ENCODE measurements around the gene PAK1IP1.
A peak's percentile ranks its signal among the peaks of the same experiment; 100 is the strongest.
"Not testable (repeated sequence)": the region's sequence is repeated elsewhere in the genome, so short reads cannot be mapped to it uniquely, and the experiment has no call there.

Gene PAK1IP1

GRCh38 chr6:10690651-10691445 lies 3.9 kb upstream of the PAK1IP1 start:
- H3K4me3 ChIP-seq (ENCODE audit: low read depth, low read length) = no peak overlapping the region
- DNase-seq (ENCODE audit: low read depth) = no peak

- peak overlapping the region; percentile 96 for H3K4me3 ChIP-seq (ENCODE audit: low read depth, low read length)
- DNase-seq (ENCODE audit: low read depth) = no peak
Observed at GRCh38 chr6:10692965-10693538, 1.7 kb upstream of the PAK1IP1 start.

- no peak for DNase-seq (ENCODE audit: low read depth)
- peak overlapping the region; percentile 96 for H3K4me3 ChIP-seq (ENCODE audit: low read depth, low read length)
Observed at GRCh38 chr6:10695086-10695657, 400 bp downstream of the PAK1IP1 start.

GRCh38 chr6:10696655-10697054 lies 1.9 kb downstream of the PAK1IP1 start:
- no peak for DNase-seq (ENCODE audit: low read depth)
- no peak overlapping the region for H3K4me3 ChIP-seq (ENCODE audit: low read depth, low read length)

GRCh38 chr6:10713962-10714361 lies 19.2 kb downstream of the PAK1IP1 start:
- H3K4me3 ChIP-seq (ENCODE audit: low read depth, low read length) = no peak overlapping the region
- no peak for DNase-seq (ENCODE audit: low read depth)

GRCh38 chr6:10719296-10719963 lies 24.7 kb downstream of the PAK1IP1 start:
- peak overlapping the region; percentile 52 for H3K4me3 ChIP-seq (ENCODE audit: low read depth, low read length)

GRCh38 chr6:10719964-10720264 lies 25.1 kb downstream of the PAK1IP1 start:
- H3K4me3 ChIP-seq (ENCODE audit: low read depth, low read length) = peak overlapping the region; percentile 52
- DNase-seq (ENCODE audit: low read depth) = no peak

More at GRCh38 chr6:10719296-10719963, 24.7 kb downstream of the PAK1IP1 start:
- DNase-seq (ENCODE audit: low read depth) = no peak

GRCh38 chr6:10720265-10720959 lies 25.6 kb downstream of the PAK1IP1 start:
- peak overlapping the region; percentile 52 for H3K4me3 ChIP-seq (ENCODE audit: low read depth, low read length)
- no peak for DNase-seq (ENCODE audit: low read depth)

GRCh38 chr6:10720960-10721849 lies 26.4 kb downstream of the PAK1IP1 start:
- H3K4me3 ChIP-seq (ENCODE audit: low read depth, low read length) = peak overlapping the region; percentile 52
- DNase-seq (ENCODE audit: low read depth) = not testable (repeated sequence)

- H3K4me3 ChIP-seq (ENCODE audit: low read depth, low read length) = peak overlapping the region; percentile 76
- DNase-seq (ENCODE audit: low read depth) = no peak
Observed at GRCh38 chr6:10721850-10722569, 27.2 kb downstream of the PAK1IP1 start.

GRCh38 chr6:10722570-10722819 lies 27.7 kb downstream of the PAK1IP1 start:
- H3K4me3 ChIP-seq (ENCODE audit: low read depth, low read length) = peak overlapping the region; percentile 76

GRCh38 chr6:10722820-10723566 lies 28.2 kb downstream of the PAK1IP1 start, which contains the start of gene TMEM14C:
Gene TMEM14C (plus strand): TSS chr6:10723070. CDS start chr6:10724614, 1,544 bp downstream.
- H3K4me3 ChIP-seq (ENCODE audit: low read depth, low read length) = peak within 1 kb of the TSS; percentile 76
- DNase-seq (ENCODE audit: low read depth) = peak; percentile 98

More at GRCh38 chr6:10722570-10722819, 27.7 kb downstream of the PAK1IP1 start:
- no peak for DNase-seq (ENCODE audit: low read depth)

- peak overlapping the region; percentile 76 for H3K4me3 ChIP-seq (ENCODE audit: low read depth, low read length)
- DNase-seq (ENCODE audit: low read depth) = no peak
Observed at GRCh38 chr6:10723567-10723881, 28.8 kb downstream of the PAK1IP1 start.

GRCh38 chr6:10725044-10725443 lies 30.3 kb downstream of the PAK1IP1 start:
- H3K4me3 ChIP-seq (ENCODE audit: low read depth, low read length) = no peak overlapping the region
- DNase-seq (ENCODE audit: low read depth) = no peak

GRCh38 chr6:10725716-10726115 lies 30.9 kb downstream of the PAK1IP1 start:
- DNase-seq (ENCODE audit: low read depth) = no peak
- no peak overlapping the region for H3K4me3 ChIP-seq (ENCODE audit: low read depth, low read length)

GRCh38 chr6:10730254-10730653 lies 35.5 kb downstream of the PAK1IP1 start:
- H3K4me3 ChIP-seq (ENCODE audit: low read depth, low read length) = no peak overlapping the region
- no peak for DNase-seq (ENCODE audit: low read depth)

GRCh38 chr6:10733151-10733715 lies 38.5 kb downstream of the PAK1IP1 start:
- H3K4me3 ChIP-seq (ENCODE audit: low read depth, low read length) = no peak overlapping the region
- peak; percentile 25 for DNase-seq (ENCODE audit: low read depth)
